Mucosa of descending colon (tissue), 3 donors: ENCODE results near the gene EIF2S2. TPM values are rescaled to one million over a fixed set of nuclear protein-coding genes. Genes with fewer than 3 reads are reported as not detected.

Experiments
- ATAC-seq: fragments of 200-7000 bp; cut with Tn5 transposase; one replicate; pipeline ENCODE4 v1.9.1; 2020; ENCODE audit warnings: mild to moderate bottlenecking, moderate library complexity
- DNase-seq, 3 donors: peaks; one replicate each; pipeline ENCODE4 v3.0.0-alpha.2; 2020
- H3K36me3 ChIP-seq: fragments of 200-600 bp; one replicate; pipeline ENCODE4 v1.8.0; 2021; ENCODE audit warnings: low read depth, mild to moderate bottlenecking
- H3K4me1 ChIP-seq: fragments of 200-600 bp; one replicate; pipeline ENCODE4 v1.8.0; 2021; ENCODE audit warnings: low read depth, mild to moderate bottlenecking
- H3K4me3 ChIP-seq: fragments of 200-600 bp; one replicate; pipeline ENCODE4 v1.8.0; 2021; ENCODE audit warnings: mild to moderate bottlenecking
- H3K9me3 ChIP-seq: fragments of 200-600 bp; one replicate; pipeline ENCODE4 v1.8.0; 2021; ENCODE audit warnings: mild to moderate bottlenecking
- CTCF ChIP-seq: fragments of 200-600 bp; IDR thresholded peaks from one replicate; pipeline ENCODE4 v1.8.0; 2022; ENCODE audit warnings: antibody characterized with exemption, mild to moderate bottlenecking
- intact Hi-C, 2 donors: fragments of 100-400 bp; cut with DNase I in 1 of 2; cut with micrococcal nuclease in 1 of 2; formaldehyde crosslinking; loops; one replicate each; pipeline versions ENCODE4 v1.11.0 to v1.11.1; 2022; cut with DNase I, micrococcal nuclease
- total RNA-seq, 3 donors: library from RNA; stranded (reverse); fragmentation: NEBNext Ultra II Directional in 2 of 3; extraction: Animal tissue kit (Norgen Biotek cat#: 25700) in 2 of 3; gene quantifications; one replicate each; pipeline versions ENCODE4 v1.2.1 to v1.2.4, GENCODE V29; 2021 to 2023
- donor health status: DM: no; HTN: no; CAD: no; lungs with moderate emphysema.
- donor health status: DM: no; HTN: no; CAD: no.
- donor health status: DM: no; HTN: yes; CAD: no.

EIF2S2 gene
- total RNA-seq, 3 donors from 2014 or later = 26.5 to 51.7 (median 41.0) TPM

- Histone ChIP-seq H3K4me1 (peaks cover 15% of the 10 kb centered on the region), H3K4me3 (no peak overlapping the region), H3K9me3 (no peaks in the 10 kb centered on the region), H3K36me3 (peaks cover 4% of the 10 kb centered on the region)
- ATAC-seq (no peak), DNase-seq (no peak)
- intact Hi-C loops = no loop called here
- no peak for TF ChIP-seq CTCF
Measured at GRCh38 chr20:34104059-34104458, 8.0 kb downstream of the EIF2S2 start.

DNA sequence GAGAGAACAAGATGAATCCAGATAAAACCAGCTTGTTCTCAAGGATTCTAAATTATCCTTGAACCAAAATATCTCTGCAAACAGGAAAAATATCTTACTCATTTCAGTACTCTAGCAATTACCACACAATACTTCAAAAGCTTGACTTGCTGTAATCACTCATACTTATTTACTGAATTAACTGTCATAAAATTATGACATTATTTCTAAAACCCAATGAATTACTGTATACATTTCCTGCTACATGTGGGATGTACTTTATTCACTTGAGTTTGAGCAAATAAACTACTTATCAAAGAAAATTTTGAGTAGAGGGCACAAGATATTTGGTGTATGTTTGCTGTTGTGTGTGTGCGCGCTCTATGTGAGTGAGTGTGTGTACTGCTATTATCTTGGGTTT is 9.7 kb downstream of the EIF2S2 start:
- no peak for TF ChIP-seq CTCF
- H3K9me3 ChIP-seq = no peaks in the 10 kb centered on the region
- no peaks in the 10 kb centered on the region for H3K4me1 ChIP-seq
- intact Hi-C loops = no loop called here
- peaks cover 4% of the 10 kb centered on the region for H3K36me3 ChIP-seq
- DNase-seq = no peak
- no peak for ATAC-seq
- H3K4me3 ChIP-seq = no peak overlapping the region

GRCh38 chr20:34100576-34100975 is 11.5 kb downstream of the EIF2S2 start:
- DNase-seq (no peak), ATAC-seq (no peak)
- no peak for TF ChIP-seq CTCF
- Histone ChIP-seq H3K4me1 (no peaks in the 10 kb centered on the region), H3K4me3 (no peak overlapping the region), H3K9me3 (no peaks in the 10 kb centered on the region), H3K36me3 (peaks cover 4% of the 10 kb centered on the region)
- intact Hi-C loops = no loop called here

DNA sequence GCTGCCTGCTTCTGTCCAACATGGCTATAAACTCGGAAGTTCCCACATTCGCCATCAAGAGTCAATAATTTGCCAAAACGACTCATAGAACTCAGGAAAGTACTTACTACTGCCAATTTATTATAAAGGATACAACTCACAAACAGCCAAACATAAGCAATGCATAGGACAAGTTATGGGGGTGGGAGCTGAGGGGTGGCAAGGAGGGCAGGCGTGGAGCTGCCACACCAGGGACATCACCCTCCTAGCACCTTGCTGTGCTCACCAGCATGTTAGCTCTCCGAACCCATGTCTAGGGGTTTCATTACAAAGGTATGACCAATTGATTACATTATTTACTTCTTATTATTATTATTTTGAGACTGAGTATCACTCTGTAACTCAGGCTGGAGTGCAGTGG is 12.4 kb downstream of the EIF2S2 start:
- Histone ChIP-seq H3K9me3 (no peaks in the 10 kb centered on the region), H3K36me3 (peaks cover under 1% of the 10 kb centered on the region), H3K4me1 (no peaks in the 10 kb centered on the region), H3K4me3 (no peak overlapping the region)
- intact Hi-C loops = no loop called here
- TF ChIP-seq CTCF = no peak
- DNase-seq = no peak
- ATAC-seq = no peak

DNA sequence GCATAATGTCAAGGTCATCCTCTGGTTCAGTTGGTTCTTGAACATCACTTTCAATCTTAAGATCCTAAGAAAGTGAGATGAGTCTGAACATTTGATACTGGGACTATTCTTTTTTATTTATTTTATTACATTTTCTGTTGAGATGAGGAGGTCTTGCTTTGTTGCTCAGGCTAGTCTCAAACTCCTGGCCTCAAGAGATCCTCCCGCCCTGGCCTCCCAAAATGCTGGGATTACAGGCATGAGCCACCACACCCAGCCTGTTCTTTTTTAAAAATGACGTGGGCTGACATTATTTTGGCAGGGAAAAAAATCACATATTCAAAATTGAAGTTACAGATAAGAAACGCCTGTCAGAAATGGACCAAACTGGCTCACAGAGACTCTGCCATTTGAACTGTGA is 13.5 kb downstream of the EIF2S2 start:
- Histone ChIP-seq H3K4me3 (no peak overlapping the region), H3K36me3 (no peaks in the 10 kb centered on the region), H3K9me3 (no peaks in the 10 kb centered on the region), H3K4me1 (no peaks in the 10 kb centered on the region)
- ATAC-seq = no peak
- TF ChIP-seq CTCF = no peak
- DNase-seq = no peak
- intact Hi-C loops = no loop called here
